Measurements from ENCODE around the gene NR5A2. TPM values are rescaled to one million over a fixed set of nuclear protein-coding genes. Genes with fewer than 3 reads are reported as not detected.

The NR5A2 gene
- polyA plus RNA-seq, 1 donor (not counting 4 experiments of a cell fraction or from before 2014, with no cell fraction given) = 0.05 TPM

DNA sequence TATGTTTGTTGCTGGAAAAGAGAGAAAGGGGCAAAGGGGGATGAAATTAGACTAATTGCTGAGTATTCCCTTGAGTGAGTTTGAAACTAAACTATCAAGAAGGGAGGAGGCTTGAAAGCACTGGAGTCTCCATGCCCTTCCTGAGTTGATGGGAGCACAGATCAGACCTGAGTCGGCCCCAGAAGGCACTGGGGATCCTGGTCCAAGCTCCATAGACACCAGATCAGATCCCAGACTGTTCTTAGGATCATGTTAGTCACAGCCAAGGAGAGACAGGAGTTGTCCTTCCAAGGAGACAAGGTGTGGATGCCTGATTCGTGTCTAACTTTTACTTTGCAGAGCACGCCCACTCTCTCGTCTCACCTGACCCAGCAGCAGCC, 152.3 kb downstream of the NR5A2 start:
- no peak for DNase-seq (ENCODE audit: low read depth, low spot score)
- no peak overlapping the region for H3K4me3 ChIP-seq (ENCODE audit: control insufficient read depth in 2 of 3, extremely low read depth in 1 of 3, insufficient read depth in 2 of 3, low read depth in 1 of 3, low read length in 3 of 3)
- no peak overlapping the region for H3K9ac ChIP-seq (ENCODE audit: control insufficient read depth, extremely low read depth, insufficient read depth, low read length)
- no peak overlapping the region for H2AFZ ChIP-seq (ENCODE audit: control insufficient read depth, low read length)
- FAIRE-seq = peak; percentile 13
- no peaks in the 10 kb centered on the region for H3K79me2 ChIP-seq (ENCODE audit: control insufficient read depth, insufficient read depth, low read length)
- no peaks in the 10 kb centered on the region for H3K9me1 ChIP-seq (ENCODE audit: control insufficient read depth, extremely low read depth, insufficient read depth, low read length)
- dilution Hi-C loops (cut with MboI; ENCODE audit: extremely low pct_ligation_motif_present, low sequenced_read_pairs) = no loop called here
- H3K4me1 ChIP-seq (ENCODE audit: control insufficient read depth, extremely low read depth, insufficient read depth, low read length) = peaks cover 36% of the 10 kb centered on the region
- no peaks in the 10 kb centered on the region for H3K27me3 ChIP-seq (ENCODE audit: control insufficient read depth, extremely low read depth, insufficient read depth, low read length)
- no peak overlapping the region for H3K4me2 ChIP-seq (ENCODE audit: control insufficient read depth, extremely low read depth, insufficient read depth, low read depth, low read length)
- no peaks in the 10 kb centered on the region for H4K20me1 ChIP-seq (ENCODE audit: control insufficient read depth, extremely low read depth, insufficient read depth, low read length)
- TF ChIP-seq EZH2 (IDR thresholded peaks at IDR 0.05; ENCODE audit: low read length) = no peak
- TF ChIP-seq, protein P1, sequence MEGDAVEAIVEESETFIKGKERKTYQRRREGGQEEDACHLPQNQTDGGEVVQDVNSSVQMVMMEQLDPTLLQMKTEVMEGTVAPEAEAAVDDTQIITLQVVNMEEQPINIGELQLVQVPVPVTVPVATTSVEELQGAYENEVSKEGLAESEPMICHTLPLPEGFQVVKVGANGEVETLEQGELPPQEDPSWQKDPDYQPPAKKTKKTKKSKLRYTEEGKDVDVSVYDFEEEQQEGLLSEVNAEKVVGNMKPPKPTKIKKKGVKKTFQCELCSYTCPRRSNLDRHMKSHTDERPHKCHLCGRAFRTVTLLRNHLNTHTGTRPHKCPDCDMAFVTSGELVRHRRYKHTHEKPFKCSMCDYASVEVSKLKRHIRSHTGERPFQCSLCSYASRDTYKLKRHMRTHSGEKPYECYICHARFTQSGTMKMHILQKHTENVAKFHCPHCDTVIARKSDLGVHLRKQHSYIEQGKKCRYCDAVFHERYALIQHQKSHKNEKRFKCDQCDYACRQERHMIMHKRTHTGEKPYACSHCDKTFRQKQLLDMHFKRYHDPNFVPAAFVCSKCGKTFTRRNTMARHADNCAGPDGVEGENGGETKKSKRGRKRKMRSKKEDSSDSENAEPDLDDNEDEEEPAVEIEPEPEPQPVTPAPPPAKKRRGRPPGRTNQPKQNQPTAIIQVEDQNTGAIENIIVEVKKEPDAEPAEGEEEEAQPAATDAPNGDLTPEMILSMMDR (optimal IDR thresholded peaks at IDR 0.05 in 1 of 3, IDR thresholded peaks at IDR 0.05 in 1 of 3, conservative IDR thresholded peaks at IDR 0.05 in 1 of 3; ENCODE audit: extremely low read depth in 1 of 3, insufficient read depth in 2 of 3, low read length in 3 of 3) = no peak
- no peak overlapping the region for H3K27ac ChIP-seq (ENCODE audit: control insufficient read depth, insufficient read depth, low read length)
- no peaks in the 10 kb centered on the region for H3K36me3 ChIP-seq (ENCODE audit: control insufficient read depth in 2 of 2, extremely low read depth in 1 of 2, insufficient read depth in 2 of 2, low read length in 2 of 2)
- no peaks in the 10 kb centered on the region for H3K9me3 ChIP-seq (ENCODE audit: control insufficient read depth, low read depth, low read length)

DNA sequence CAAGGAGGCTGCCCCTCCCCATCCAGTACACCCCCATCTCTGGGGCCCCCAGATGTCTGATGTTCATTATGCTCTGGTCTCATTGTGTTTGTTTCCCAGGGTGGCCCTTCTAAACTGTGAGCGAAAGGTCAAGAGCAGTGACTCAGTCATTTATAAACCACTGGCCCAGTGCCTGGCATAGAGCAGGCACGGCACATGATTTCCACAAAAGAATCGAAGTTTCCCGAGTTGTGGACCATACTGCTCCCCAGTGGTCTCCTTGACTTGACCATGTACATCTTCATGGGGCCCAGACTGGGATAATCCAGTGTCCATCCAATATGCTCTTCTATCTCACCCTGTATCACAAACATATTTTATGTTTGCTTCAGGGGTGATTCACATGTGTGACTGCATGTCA, 153.3 kb downstream of the NR5A2 start:
- Histone ChIP-seq H3K27ac (ENCODE audit: control insufficient read depth, insufficient read depth, low read length) (no peak overlapping the region), H3K9ac (ENCODE audit: control insufficient read depth, extremely low read depth, insufficient read depth, low read length) (no peak overlapping the region), H3K79me2 (ENCODE audit: control insufficient read depth, insufficient read depth, low read length) (no peaks in the 10 kb centered on the region), H3K9me1 (ENCODE audit: control insufficient read depth, extremely low read depth, insufficient read depth, low read length) (no peaks in the 10 kb centered on the region), H3K4me3 (ENCODE audit: control insufficient read depth in 2 of 3, extremely low read depth in 1 of 3, insufficient read depth in 2 of 3, low read depth in 1 of 3, low read length in 3 of 3) (no peak overlapping the region), H3K4me1 (ENCODE audit: control insufficient read depth, extremely low read depth, insufficient read depth, low read length) (peaks cover 37% of the 10 kb centered on the region), H4K20me1 (ENCODE audit: control insufficient read depth, extremely low read depth, insufficient read depth, low read length) (no peaks in the 10 kb centered on the region), H3K4me2 (ENCODE audit: control insufficient read depth, extremely low read depth, insufficient read depth, low read depth, low read length) (no peak overlapping the region), H2AFZ (ENCODE audit: control insufficient read depth, low read length) (no peak overlapping the region), H3K27me3 (ENCODE audit: control insufficient read depth, extremely low read depth, insufficient read depth, low read length) (no peaks in the 10 kb centered on the region), H3K9me3 (ENCODE audit: control insufficient read depth, low read depth, low read length) (no peaks in the 10 kb centered on the region), H3K36me3 (ENCODE audit: control insufficient read depth in 2 of 2, extremely low read depth in 1 of 2, insufficient read depth in 2 of 2, low read length in 2 of 2) (no peaks in the 10 kb centered on the region)
- TF ChIP-seq, protein P1 (optimal IDR thresholded peaks at IDR 0.05 in 1 of 3, IDR thresholded peaks at IDR 0.05 in 1 of 3, conservative IDR thresholded peaks at IDR 0.05 in 1 of 3; ENCODE audit: extremely low read depth in 1 of 3, insufficient read depth in 2 of 3, low read length in 3 of 3) = no peak
- TF ChIP-seq EZH2 (IDR thresholded peaks at IDR 0.05; ENCODE audit: low read length) = no peak
- FAIRE-seq (no peak), DNase-seq (ENCODE audit: low read depth, low spot score) (no peak)
- dilution Hi-C loops (cut with MboI; ENCODE audit: extremely low pct_ligation_motif_present, low sequenced_read_pairs) = no loop called here

All from keratinocyte (primary cell).